C1 segment of cervical spinal cord (tissue), 14 donors: ENCODE measurements around the gene COL11A1.

Experiments used
- DNase-seq, 14 donors: peaks; one replicate each; lab custom pipeline; 2025; lab: John Stamatoyannopoulos, UW

COL11A1 gene

DNA sequence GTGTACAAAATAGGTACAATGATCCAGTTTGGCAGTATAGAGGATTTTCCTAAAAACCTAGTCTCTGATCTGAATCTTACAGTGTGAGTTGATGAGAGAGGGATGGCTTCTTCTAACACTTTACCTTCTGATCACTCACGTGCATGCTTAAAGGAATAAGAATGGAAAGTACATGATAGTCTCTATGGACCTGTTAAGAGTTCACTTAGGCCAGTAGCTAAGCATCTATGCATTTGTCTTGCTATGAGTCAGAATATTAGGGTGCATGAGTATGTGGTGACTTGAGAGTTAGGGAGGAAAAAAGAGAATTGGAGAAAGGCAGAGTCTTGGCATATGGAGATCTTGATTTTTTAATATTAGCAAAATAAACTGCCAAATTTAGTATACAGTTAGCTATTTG is 206.3 kb downstream of the COL11A1 start:
- no peak for DNase-seq

DNA sequence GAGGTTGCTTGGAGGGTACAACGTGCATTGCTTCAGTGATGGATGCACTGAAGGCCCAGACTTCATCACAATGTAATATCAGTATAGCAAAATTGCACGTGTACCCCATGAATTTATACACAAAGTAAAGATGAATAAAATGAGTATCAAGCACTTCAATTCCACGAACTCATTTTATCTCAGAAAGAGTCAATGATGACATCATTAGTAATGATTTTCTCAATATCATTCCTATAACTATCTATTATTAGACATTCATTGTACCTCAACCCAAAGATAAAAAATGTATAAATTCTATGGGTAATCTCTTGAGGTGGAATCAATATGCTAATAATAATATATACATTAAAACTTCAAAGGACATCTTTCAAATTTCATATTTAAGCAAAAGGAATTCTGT is 208.4 kb downstream of the COL11A1 start:
- DNase-seq = no peak

DNA sequence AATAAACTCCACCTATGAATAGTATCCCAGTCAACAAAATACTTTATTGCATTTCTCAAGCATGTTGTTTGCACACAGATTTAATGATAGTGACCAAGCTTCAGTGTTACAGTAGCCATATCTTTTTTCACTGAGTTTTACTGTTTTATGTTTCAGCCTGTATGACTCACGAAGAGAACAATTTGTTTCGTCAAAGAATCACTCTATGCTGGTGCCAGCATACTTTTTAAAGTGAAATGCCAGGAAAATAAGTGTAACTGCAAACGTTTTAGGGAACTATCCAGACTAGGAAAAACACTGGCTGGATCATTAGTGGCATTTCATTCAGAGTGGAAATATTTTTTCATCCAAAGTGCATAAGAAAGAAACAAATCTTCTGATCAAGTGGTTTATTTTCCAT is 210.8 kb downstream of the COL11A1 start:
- DNase-seq = no peak

DNA sequence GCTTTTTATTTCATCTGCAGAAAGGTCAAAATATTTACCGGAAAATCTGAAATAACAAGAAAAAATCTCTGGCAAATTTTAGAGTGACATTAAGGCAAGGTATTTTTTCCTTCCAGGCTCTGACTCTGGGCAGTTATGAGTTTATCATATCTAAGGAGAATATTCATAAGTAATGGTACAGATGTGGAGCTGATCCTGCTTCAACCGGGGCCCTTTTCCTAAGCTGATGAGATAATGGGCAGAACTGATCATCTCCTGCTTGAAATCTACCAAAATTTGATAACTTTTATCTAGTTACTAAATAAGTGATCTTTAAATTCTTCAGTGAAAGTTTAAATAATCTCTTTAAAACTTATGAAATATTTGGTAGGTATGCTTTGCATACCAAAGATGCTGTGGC is 211.6 kb downstream of the COL11A1 start:
- DNase-seq = no peak

DNA sequence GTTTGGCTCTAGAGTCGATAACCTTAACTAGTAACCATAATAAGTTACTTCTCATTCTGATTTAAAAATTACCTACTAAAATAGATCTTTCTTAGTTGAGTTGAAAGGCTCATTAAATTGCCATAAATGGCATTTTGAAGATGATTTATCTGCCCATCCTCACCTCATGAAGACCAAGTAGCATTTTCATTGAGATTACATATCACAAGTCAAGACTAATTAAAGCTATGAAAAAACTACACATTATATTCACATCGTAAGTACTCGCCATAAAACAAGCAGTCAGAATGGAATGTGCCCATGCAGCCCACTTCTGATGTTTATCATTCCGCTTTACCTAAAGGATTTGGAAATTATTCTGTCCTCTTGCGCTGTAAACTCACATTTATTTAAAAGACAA is 212.0 kb downstream of the COL11A1 start:
- no peak for DNase-seq

DNA sequence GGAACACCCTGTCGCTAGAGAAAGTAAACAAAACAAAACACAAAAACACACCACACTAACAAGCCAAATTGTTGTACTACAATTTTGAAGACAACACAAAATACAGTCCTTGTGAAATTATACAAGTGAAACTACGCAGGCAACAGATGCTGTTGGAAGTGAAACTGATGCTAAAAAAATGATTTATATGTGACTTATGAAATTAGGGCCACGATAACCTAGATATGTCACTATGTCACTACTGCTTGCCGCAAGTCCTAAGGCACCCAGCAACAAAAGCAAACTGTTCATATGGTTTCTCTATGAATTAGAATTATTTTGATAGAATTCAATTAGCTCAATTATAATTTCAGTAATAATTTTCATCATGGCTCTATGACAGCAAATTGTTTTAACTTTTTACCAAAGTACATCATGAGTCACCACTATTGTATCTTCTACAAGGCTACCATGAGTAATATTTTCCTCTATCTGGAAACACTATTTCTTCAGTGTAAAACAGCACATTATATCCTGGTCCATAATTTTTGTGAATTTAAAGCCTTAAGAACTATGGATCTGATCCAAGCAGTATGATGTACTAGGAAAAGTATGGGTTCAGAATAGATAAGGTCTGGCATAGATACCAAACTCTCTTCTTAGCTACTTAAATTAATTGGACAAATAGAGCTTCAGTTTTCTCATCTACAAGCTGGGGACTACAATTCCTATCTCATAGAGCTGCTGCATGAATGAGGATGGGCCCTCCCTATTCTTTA is 216.3 kb downstream of the COL11A1 start:
- DNase-seq = no peak

DNA sequence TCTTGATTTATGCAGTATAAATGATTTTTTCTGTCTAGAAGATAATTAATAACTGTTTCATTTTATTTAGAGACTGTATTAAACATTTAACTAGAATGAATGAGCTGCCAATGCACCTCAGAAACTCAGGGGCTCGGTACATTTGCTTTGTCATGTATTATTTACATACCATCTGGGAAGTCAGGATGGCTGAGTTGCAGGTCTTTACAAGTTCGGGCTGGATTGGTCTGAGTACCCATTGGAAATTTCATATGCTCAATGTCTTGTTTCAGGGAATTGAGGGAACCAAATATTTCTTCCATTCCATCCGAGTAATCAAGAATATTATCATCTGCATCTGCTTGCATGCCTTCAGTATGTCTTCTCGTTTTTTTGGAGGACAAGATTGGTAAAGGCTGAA is 221.7 kb downstream of the COL11A1 start:
- no peak for DNase-seq

DNA sequence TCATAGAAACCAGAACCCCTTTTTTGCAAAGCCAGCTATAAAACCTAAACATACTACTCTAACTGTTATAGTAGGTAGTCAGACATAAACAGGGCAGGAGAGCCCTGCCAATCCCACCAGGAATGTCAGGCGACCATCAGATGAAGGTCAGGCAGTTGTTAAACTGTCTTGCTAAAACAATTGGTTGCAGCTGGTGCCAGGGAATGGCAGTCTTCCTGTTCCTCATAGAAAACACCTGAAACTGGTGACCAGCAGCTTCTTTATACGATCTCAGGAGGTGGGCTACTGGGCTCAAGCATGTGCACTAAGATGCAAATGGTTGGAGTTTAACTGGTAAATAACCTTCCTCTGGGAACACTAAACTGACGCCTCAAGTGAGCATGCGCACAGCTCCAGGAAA is 224.1 kb downstream of the COL11A1 start:
- DNase-seq = no peak

DNA sequence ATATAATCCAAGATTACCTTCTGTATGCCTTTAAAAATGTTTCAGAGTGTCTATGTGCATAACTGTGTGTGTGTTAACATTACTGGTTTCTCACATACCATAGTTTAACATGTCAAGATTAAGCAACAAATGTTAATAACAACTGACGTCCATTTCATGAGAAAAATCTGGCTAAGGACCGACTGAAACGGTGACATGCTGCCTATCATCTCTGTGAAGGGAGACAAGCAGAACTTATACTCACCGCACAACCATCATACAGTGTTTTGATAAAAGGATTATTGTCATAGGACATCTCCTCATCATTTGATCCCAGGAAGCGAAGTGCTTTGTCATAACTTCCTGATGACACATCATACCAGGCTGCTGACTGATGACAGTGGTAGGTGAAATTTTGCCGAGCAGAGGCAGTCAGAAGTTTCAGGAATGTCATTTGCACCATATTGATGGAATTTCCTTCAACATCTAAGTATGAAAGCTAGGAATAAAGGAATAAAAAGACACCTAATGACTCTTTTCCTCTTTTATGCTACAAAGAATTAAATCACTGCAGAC is 228.8 kb downstream of the COL11A1 start:
- no peak for DNase-seq

DNA sequence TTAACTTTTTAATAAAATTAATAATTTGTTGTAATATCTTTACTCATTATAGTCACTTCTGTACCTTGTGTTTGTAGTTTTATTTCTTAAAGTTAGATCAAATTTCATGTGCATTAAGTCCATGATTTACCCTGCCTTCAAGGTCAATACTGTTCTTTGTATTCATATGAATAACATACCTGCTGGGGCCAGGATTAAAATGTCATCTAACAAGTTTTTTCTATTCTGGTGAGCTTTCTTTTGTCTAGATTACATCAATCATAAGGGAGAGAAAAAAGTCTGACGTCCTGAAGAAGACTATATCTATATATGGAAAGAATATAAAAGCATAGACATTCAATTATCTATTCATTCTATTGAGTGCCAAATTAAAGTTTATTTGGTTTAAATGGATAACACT is 232.6 kb downstream of the COL11A1 start:
- no peak for DNase-seq

DNA sequence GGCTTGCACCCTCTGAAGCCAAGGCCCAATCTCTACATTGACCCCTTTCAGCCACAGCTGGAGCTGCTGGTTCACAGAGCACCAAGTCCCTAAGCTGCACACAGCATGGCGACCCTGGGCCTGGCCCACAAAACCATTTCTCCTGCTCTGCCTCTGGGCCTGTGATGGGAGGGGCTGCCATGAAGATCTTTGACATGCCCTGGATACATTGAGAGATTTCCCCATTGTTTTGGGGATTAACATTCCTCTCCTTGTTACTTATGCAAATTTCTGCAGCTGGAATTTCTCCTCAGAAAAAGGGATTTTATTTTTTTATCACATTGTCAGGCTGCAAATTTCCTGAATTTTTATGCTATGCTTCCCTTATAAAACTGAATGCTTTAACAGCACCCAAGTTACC is 235.8 kb downstream of the COL11A1 start:
- DNase-seq = no peak

DNA sequence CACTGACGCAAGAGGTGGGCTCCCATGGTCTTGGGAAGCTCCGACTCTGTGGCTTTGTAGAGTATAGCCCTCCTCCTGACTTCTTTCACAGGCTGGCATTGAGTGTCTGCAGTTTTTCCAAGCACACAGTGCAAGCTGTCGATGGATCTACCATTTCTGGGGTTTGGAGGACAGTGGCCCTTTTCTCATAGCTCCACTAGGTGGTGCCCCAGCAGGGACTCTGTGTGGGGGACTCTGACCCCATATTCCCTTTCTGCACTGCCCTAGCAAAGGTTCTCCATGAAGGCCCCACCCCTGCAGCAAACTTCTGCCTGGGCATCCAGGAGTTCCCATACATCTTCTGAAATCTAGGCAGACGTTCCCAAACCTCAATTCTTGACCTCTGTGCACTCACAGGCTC is 236.2 kb downstream of the COL11A1 start:
- DNase-seq = no peak

DNA sequence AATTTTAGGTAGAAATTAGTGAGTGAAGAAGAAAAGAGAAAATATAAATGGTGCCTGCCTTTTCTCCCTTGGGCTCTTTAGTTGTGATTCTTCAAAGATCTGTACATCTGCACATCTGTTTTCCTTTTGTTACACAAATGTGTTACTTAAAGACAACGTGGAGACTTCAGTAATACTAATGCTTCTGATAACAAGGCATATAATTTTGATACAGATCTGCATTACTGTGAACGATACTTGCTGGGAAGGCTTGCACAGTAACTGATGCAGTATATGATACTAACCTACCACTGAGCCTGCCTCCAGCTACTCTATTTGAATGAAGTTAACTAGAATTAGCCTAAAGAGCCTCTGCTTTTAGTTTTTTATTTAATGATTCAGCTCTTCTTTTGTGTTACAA is 244.6 kb downstream of the COL11A1 start:
- no peak for DNase-seq

DNA sequence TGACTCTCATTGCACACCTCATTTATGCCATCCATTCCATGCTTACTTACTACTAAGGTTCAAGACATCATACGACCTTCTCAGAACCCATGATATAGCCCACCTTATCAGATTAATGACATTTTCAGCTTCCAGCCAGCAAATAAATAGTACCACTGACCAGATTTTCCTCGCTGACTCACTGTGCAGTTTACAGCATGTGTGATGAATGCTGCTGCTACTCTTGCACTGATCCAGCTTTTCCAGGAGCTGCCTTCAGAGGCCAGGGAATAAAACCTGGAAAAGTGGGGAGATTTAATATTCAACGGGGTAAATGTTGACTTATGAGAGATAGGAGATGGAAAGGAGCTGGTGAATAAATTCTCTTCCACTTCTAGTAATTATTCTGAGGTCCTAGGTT is 247.1 kb downstream of the COL11A1 start:
- DNase-seq = no peak

DNA sequence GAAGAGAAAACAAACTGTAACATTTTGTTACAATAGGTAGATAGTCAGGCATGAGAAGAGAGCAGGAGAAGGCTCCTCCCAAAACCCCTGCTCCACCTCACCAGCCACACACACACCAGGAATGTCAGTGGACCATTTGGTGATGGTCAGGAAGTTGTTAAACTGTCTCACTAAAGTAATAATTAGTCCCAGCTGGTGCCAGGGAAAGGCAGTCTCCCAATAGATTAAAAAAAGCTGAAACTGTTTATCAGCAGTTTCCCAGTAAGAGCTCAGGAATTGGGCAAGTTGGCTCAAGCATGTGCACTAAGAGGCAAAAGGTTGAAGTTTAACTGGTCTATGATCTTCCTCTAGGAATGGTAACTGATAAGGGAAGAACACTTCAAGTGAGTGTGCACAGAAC is 249.6 kb downstream of the COL11A1 start:
- DNase-seq = no peak

DNA sequence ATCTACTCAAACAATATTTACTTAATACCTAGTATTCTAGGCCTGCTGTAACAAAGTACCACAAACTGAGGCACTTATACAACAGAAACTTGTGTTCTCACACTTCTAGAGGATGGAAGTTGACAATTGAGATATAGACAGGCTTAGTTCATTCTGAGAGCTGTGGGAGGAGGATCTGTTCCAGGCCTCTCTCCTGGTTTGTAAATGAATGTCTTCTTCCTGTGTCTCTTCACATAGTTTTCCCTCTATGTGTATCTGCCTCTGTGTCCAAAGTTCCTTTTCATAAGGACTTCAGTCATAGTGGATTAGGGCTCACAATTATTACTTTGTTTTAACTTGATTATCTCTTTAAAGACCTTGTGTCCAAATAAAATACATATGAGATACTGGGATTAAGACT is 251.1 kb downstream of the COL11A1 start:
- no peak for DNase-seq

DNA sequence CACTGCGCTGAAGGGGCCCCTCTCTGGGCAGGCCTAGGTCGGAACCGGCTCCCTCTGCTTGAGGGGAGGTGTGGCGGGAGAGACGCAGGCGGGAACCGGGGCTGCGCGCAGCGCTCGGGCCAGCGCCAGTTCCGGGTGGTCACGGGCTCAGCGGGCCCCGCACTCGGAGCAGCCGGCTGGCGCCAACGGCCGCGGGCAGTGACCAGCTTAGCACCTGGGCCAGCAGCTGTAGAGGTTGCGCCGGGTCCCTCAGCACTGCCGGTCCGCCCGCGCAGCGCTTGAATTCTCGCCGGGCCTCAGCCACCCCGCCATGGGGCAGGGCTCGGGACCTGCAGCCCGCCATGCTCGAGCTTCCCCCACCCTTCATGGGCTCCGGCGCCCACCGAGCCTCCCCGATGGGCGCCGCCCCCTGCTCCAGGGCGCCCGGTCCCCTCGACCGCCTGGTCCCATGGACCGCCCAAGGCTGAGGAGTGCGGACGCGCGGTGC is 254.6 kb downstream of the COL11A1 start:
- no peak for DNase-seq

DNA sequence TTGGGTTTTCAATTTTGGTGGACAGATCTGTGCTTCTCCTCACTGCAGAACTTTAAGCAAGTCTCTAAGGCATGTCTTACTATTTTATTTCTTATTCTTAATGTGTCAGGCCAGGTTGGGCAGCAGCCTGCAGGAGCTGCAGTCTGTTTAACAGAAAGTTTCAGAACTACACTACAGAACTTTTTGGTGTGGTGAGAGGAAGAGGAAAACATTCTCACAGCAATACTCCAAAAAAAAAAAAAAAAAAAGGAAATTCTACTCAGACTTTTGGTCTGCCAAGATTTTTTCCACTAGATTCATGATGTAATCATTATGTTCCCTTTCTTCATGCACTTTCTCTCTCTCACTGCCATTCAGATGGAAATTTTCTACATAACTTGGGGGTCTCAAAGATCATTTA is 255.2 kb downstream of the COL11A1 start:
- no peak for DNase-seq

DNA sequence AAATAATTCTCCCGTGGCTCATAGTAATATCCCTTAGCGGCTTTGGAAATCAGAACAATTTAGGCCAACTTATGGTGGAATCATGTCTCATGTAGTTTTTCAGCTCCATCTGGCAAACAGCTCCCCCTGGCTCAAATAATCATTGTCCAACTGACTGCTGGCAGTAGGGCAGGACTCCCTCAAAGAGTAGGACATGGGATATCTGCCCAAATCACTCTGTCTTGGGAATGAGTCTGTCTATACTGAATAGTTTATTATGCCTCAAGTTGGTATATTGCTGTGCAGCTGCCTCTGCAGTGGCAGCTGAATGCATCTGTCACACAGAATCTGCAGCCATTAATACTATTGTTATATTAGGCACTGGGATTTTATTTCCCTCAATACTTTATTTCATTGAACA is 255.7 kb downstream of the COL11A1 start:
- DNase-seq = peak in 1 of 14 donors; percentile 2

DNA sequence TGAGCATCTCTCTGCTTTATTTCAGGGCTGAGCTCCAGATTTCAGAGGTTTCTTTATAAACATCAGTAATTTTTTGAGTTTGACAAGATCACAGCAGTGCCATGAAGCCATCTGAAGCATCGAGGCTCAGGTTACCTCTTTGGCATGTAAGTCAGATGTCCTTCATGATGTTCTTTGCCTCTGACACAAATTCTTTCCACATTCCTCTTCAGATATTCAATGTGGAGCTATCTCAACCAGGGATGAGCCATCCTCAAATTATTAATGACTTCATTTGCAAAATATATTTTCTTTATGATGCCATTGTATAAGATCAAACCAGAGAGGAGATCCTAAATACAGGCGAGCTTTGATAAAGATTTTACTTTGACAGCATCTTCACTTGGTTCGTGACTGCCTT is 256.7 kb downstream of the COL11A1 start:
- DNase-seq = no peak

DNA sequence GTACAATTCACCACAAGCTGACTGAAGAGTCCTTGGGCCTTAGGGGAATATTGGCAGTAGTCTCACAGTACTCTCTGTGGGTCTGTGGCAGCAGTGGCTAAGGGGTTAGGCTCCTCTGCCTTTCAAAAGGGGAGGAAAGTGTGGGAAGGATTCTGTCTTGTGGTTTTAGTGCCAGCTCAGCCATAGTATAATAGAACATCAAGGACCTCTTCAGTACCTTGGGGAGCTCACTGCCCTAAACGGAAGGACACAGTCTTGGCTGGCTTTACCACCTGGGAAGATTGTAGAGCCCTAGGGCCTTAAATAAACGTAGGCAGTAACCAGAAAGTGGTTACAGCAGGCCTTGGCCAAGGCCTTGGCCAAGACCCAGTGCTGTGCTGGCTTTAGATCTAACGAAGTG is 265.7 kb downstream of the COL11A1 start:
- DNase-seq = no peak

DNA sequence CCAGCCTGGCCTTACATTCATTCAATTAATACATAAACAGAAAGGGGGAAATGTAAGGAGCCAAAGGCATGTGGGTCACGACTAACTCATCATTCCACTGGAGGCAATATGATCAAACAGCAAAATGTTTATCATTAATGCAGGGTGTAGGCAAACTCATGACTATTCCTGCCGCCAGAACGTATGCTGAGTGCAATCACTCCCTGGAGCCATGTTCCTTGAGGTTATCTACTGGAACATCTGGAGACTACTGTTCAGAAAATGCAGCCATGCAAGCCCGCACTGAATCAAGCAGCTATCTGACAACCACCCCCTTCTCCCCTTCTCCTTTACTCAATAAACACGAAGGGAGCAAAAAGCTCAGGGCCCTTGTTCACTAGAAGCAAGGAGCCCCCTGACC is 267.6 kb downstream of the COL11A1 start:
- DNase-seq = no peak

DNA sequence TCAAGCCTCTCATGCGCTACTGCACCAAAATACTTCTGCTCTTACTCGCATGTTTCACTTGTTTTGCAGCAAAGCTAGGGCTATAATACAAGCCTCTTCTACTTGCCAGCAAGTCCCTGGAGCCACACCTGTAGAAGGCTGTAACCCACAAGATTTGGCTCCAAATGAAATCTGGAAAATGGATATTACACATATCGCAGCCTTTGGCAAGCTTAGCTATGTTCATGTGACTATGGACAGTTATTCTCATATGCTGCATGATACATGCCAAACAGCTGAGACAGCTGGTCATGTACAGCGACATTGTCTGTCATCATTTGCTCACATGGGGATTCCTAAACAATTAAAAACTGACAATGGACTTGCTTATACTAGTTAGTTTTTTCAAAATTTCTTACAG is 270.3 kb downstream of the COL11A1 start:
- no peak for DNase-seq

DNA sequence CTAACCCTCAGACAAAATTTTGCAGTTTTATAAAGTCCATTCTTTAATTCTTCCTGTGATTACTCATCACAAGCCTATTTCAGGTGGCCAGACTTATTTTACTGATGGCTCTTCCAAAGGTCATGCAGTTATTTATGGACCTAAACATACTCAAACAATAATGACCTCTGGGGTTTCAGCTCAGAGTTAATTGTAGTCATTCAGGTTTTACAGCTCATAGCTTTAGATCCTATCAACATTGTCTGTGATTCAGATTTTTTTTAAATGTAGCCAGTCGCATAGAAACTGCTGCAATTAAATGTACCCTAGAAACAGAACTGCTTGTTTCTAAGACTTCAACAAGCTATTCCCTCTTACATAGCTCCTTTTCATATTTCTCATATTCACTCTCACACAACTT is 270.8 kb downstream of the COL11A1 start:
- no peak for DNase-seq
